GM12801 (cell line): Measurements from ENCODE around the gene WHRN.

Experiments
- TF ChIP-seq, protein P1 (sequence below): IDR thresholded peaks from one replicate; pipeline ENCODE4 v1.5.1; 2011; ENCODE audit warnings: control low read depth; ENCODE audit not compliant: insufficient read length; ENCODE audit errors: extremely low read depth

WHRN gene

DNA sequence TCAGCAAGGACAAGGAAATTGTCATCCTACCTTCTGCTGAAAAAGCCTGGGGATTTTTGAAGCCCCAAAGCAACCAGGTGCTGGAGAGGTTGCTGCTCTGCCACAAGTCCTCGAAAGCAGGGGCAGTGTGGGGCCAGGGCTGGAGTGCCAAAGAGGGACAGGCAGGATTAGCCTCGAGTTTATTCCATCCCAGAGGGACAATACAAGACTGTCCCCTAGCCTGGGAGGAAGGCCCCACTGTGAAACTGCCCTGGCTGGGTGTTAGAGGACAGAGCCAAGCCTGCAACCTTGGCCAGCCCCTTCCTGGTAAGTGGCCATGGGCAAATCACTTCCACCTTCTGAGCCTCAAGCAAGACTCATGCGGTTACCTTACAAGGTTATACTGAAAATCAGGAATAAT lies 55.1 kb downstream of the WHRN start:
- TF ChIP-seq, protein P1, sequence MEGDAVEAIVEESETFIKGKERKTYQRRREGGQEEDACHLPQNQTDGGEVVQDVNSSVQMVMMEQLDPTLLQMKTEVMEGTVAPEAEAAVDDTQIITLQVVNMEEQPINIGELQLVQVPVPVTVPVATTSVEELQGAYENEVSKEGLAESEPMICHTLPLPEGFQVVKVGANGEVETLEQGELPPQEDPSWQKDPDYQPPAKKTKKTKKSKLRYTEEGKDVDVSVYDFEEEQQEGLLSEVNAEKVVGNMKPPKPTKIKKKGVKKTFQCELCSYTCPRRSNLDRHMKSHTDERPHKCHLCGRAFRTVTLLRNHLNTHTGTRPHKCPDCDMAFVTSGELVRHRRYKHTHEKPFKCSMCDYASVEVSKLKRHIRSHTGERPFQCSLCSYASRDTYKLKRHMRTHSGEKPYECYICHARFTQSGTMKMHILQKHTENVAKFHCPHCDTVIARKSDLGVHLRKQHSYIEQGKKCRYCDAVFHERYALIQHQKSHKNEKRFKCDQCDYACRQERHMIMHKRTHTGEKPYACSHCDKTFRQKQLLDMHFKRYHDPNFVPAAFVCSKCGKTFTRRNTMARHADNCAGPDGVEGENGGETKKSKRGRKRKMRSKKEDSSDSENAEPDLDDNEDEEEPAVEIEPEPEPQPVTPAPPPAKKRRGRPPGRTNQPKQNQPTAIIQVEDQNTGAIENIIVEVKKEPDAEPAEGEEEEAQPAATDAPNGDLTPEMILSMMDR, result no peak

DNA sequence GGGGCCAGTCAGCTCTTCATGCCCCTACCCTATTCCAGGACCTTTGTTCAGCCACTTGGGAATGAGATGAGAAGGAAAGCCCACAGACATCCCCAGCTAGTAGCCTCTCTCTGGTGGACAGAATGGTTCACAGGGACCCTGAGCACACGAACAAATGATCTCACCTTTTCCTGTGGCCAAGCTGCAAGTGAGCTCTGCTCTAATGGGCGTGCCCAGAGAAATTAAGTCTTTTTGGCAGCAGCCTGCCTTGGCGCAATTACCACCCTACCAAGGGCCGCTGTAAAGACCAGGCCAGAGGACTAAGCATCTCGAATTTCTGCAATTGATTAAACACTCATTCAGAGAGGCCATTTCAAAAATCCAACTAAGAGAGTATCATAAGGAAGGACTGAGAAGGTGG lies 56.0 kb downstream of the WHRN start:
- TF ChIP-seq, protein P1, result no peak

DNA sequence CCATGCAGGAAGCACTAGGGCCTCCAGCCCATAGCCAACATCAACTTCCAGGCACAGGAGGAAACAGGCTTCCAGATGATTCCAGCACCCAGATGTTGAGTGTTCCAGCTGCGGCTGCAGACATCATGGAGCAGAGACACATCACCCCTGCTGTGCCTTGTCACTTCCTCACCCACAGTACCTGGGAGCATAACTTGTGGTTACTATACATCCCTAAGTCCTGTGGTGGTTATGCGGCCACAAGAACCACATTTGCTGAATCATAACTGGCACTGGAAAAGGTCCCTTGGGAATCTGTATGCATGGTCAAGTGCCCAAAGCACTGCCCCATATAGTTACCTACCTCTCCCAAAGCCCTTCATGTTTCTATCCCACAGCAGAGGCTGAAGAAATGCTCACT lies 56.6 kb downstream of the WHRN start:
- TF ChIP-seq, protein P1, result no peak

DNA sequence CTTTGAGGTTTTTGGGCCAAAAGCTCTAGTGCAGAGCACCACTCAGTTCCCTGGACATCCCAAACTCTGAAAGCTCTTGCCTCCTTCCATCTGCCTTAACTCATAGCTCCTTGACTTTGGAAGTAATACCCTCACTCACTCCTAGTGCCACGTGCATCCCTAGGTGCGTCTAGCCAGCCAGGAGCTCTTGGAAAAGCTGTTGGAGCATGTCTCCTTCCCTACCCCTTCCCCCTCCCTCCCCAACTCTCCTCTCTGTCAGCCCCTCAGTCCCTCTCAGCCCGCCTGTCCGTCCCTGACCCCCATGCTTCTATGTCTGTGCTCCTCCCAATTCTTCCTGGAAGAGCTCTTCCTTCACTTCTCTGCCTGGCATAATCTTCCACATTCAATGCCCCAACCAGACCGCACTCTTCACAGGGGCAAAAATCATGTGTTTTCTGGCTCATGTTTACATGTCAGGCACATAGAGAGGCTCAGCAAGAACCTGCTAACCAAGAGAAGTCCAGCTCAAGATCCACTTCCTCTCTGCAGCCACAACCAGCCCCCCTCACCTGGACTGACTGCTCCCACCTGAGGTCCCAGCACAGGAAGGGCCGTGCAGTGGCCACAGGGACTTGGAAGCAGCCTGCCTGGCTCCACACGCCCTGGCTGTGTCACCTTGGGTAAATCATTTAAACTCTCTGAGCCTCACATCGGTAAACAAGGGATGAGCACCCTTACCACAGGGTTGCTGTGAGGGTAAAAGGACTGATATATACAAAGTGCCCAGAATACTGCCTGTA lies 58.4 kb downstream of the WHRN start:
- TF ChIP-seq, protein P1, result no peak

DNA sequence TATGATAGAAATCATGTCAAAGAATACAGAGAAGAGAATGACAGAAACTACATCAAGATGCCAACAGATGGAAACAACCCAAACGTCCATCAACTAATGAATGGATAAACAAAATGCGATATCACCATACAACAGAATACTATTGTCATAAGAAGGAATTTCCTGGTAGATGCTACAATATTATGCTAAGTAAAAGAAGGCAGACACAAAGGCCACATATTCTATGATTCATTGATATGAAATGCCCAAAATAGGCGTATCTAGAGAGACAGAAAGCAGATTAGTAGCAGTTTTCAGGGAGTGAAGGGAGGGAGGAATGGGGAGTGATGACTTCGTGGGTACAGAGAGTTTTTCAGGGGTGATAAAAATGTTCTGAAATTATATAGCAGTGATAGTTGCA lies 59.2 kb downstream of the WHRN start:
- TF ChIP-seq, protein P1, result no peak

DNA sequence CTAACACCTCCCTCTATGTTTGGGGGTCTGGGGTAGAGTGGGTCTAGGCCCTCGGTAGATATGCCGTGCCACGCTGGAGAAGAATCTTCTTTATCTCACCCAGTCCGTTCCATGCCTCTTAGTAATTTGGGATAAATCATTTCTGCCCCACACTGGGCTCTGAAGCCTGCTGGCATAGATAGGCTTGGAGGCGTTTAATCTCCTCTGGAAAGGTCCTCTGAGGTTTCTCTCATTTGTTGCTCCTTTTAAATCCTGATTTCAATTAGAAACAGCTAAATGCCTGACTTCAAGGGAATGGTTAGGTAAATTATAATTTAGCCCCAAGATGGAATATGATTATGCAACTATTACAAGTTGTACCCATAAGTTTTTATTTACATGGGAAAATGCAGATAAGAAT lies 59.7 kb downstream of the WHRN start:
- TF ChIP-seq, protein P1, result no peak

DNA sequence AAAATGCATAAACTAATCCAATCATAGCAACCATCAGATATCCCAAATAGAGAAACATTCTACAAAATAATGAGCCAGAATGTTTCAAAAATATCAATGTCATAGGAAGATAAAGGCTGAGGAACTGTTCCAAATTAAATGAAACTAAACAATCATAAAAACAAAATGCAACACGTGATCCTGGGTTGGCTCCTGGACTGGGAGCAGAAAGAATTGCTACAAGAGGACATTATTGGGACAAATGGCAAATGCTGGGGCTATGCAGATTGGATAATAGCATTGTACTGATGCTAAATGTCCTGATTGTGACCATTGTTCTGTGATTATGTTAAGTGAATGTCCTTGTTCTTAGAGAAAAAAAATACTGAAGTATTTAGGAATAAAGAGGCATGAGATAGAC lies 63.3 kb downstream of the WHRN start:
- TF ChIP-seq, protein P1, result no peak

DNA sequence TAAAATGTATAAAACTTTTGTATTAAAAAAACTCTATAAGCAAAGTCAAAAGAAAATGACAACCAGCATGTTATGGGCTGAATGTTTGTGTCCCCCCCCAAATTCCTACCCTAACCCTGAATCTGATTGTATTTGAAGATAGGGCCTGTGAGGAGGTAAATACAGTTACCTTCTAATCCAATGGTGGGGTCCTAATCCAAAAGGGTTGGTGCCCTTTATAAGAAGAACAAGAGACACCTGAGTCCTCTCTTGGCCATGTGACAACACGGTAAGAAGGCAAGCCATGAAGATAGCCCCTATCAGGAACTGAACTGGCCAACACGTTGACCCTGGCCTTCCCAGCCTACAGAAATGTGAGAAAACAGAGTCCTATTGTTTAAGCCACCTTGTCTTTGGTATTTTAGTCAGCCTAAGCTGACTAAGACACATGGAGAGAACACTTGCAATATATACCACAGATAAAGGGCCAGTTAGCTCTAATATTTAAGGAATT lies 67.8 kb downstream of the WHRN start:
- TF ChIP-seq, protein P1, result no peak
